DOHH2 (cell line): Measurements from ENCODE around the gene TMEM132D.

Source experiments
- H3F3A ChIP-seq: fragments of 200-600 bp; sonication (generic), shearing (Covaris generic); 2 replicates; pipeline ENCODE4 v1.6.0; 2016; ENCODE audit warnings: antibody characterized with exemption, mild to moderate bottlenecking; ENCODE audit not compliant: control insufficient read depth, insufficient read depth
- H3K27ac ChIP-seq: fragments of 200-600 bp; sonication (generic); 2 replicates; pipeline ENCODE4 v1.5.1; 2014; ENCODE audit warnings: low read depth, mild to moderate bottlenecking, low read length, moderate library complexity
- H3K27me3 ChIP-seq: fragments of 200-600 bp; sonication (generic); 2 replicates; pipeline ENCODE4 v1.6.1; 2014; ENCODE audit warnings: mild to moderate bottlenecking, low read length, mixed read lengths; ENCODE audit not compliant: control insufficient read depth
- H3K36me3 ChIP-seq: fragments of 200-600 bp; sonication (generic); 2 replicates; pipeline ENCODE4 v1.6.1; 2014; ENCODE audit warnings: mild to moderate bottlenecking, low read length, moderate library complexity, mixed read lengths; ENCODE audit not compliant: control insufficient read depth
- H3K4me1 ChIP-seq: fragments of 200-600 bp; sonication (generic); 2 replicates; pipeline ENCODE4 v1.6.1; 2014; ENCODE audit warnings: mild to moderate bottlenecking, low read length, mixed read lengths; ENCODE audit not compliant: control insufficient read depth
- H3K4me2 ChIP-seq: fragments of 200-600 bp; sonication (generic); 2 replicates; pipeline ENCODE4 v1.6.0; 2014; ENCODE audit warnings: mild to moderate bottlenecking, low read length, moderate library complexity
- H3K4me3 ChIP-seq: fragments of 200-600 bp; sonication (generic); 2 replicates; pipeline ENCODE4 v1.5.1; 2014; ENCODE audit warnings: mild to moderate bottlenecking, low read length, mixed read lengths
- H3K79me2 ChIP-seq: fragments of 200-600 bp; sonication (generic); 2 replicates; pipeline ENCODE4 v1.6.1; 2014; ENCODE audit warnings: mild to moderate bottlenecking, low read length, mixed read lengths; ENCODE audit not compliant: control insufficient read depth
- H3K9me2 ChIP-seq: fragments of 200-600 bp; sonication (generic); replicated peaks from 2 replicates; pipeline ENCODE4 v1.6.1; 2014; ENCODE audit warnings: mild to moderate bottlenecking, low read length, mixed read lengths; ENCODE audit not compliant: control insufficient read depth
- H3K9me3 ChIP-seq: fragments of 200-600 bp; sonication (generic); 2 replicates; pipeline ENCODE4 v1.6.1; 2014; ENCODE audit warnings: antibody characterized with exemption, low read length, mixed read lengths; ENCODE audit not compliant: control insufficient read depth, insufficient read depth
- H4K20me1 ChIP-seq: fragments of 200-600 bp; sonication (generic); 2 replicates; pipeline ENCODE4 v1.6.0; 2014; ENCODE audit warnings: low read depth, mild to moderate bottlenecking, antibody characterized with exemption, low read length, moderate library complexity; ENCODE audit not compliant: control insufficient read depth, insufficient read depth
- EZH2phosphoT487 ChIP-seq: fragments of 200-600 bp; sonication (generic); IDR thresholded peaks from 2 replicates; pipeline ENCODE4 v1.6.1; 2017; ENCODE audit warnings: borderline replicate concordance, mild to moderate bottlenecking, antibody characterized with exemption, low read length, moderate library complexity, mixed read lengths
- TF ChIP-seq, protein P1 (sequence below): fragments of 200-600 bp; sonication (generic); IDR thresholded peaks from one replicate; pipeline ENCODE4 v1.5.1; 2014; ENCODE audit warnings: antibody characterized with exemption, mild to moderate bottlenecking, low read depth, low read length; ENCODE audit not compliant: poor library complexity, severe bottlenecking

The TMEM132D gene

DNA sequence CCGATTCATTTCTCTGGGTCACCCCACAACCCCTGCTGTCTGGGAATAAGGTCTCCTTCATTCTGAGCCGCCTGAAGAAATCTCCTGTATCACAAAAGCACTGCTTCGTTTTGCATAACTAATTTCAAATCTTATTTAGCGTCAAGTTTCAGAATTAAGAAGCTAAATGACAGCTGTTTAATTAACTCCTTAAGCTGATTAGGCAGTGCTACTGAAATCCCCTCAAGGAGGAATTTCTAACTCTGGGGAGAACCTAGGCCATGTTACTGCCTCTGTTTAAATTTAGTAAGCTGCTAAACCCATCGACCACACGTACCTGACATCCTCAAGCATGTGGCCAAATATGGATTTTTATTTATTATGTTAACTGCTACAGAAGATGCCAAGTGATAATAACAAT is 677.0 kb downstream of the TMEM132D start:
- Histone ChIP-seq H3K9me2 (no peaks in the 10 kb centered on the region), H3F3A (no peaks in the 10 kb centered on the region), H3K36me3 (no peaks in the 10 kb centered on the region), H3K9me3 (no peaks in the 10 kb centered on the region), H3K4me3 (no peak overlapping the region), H3K4me2 (no peak overlapping the region), H3K4me1 (no peaks in the 10 kb centered on the region), H3K27me3 (no peaks in the 10 kb centered on the region), H3K79me2 (no peaks in the 10 kb centered on the region), H4K20me1 (no peaks in the 10 kb centered on the region), H3K27ac (no peak overlapping the region)
- TF ChIP-seq EZH2phosphoT487 = no peak
- TF ChIP-seq, protein P1, sequence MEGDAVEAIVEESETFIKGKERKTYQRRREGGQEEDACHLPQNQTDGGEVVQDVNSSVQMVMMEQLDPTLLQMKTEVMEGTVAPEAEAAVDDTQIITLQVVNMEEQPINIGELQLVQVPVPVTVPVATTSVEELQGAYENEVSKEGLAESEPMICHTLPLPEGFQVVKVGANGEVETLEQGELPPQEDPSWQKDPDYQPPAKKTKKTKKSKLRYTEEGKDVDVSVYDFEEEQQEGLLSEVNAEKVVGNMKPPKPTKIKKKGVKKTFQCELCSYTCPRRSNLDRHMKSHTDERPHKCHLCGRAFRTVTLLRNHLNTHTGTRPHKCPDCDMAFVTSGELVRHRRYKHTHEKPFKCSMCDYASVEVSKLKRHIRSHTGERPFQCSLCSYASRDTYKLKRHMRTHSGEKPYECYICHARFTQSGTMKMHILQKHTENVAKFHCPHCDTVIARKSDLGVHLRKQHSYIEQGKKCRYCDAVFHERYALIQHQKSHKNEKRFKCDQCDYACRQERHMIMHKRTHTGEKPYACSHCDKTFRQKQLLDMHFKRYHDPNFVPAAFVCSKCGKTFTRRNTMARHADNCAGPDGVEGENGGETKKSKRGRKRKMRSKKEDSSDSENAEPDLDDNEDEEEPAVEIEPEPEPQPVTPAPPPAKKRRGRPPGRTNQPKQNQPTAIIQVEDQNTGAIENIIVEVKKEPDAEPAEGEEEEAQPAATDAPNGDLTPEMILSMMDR = no peak

DNA sequence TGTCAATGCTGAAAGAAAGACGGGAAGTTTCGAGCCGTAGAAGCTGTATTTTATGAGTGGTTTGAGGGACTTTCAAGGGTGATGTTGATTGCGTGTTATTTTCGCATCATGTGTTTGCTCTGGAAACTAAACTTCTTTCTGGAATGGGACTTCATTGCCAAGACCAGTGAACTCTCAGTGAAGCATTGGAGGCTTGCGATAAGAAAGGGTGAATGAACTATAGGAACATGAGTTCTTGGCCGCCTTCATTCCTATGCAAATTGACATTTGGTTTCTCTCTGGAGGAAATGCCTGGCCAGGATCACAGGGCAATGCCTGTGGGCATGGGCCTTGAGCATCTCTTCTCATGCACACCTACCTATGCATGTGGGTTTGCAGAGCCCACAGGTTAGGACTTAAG is 677.8 kb downstream of the TMEM132D start:
- Histone ChIP-seq H3K27me3 (no peaks in the 10 kb centered on the region), H3K4me1 (no peaks in the 10 kb centered on the region), H3K79me2 (no peaks in the 10 kb centered on the region), H3K4me2 (no peak overlapping the region), H3K9me3 (no peaks in the 10 kb centered on the region), H4K20me1 (no peaks in the 10 kb centered on the region), H3F3A (no peaks in the 10 kb centered on the region), H3K36me3 (no peaks in the 10 kb centered on the region), H3K4me3 (no peak overlapping the region), H3K9me2 (no peaks in the 10 kb centered on the region), H3K27ac (no peak overlapping the region)
- no peak for TF ChIP-seq EZH2phosphoT487
- TF ChIP-seq, protein P1 = no peak

GRCh38 chr12:129215556-129215955 is 688.3 kb downstream of the TMEM132D start:
- no peaks in the 10 kb centered on the region for H4K20me1 ChIP-seq
- H3K4me1 ChIP-seq = no peaks in the 10 kb centered on the region
- no peak overlapping the region for H3K4me2 ChIP-seq
- no peak overlapping the region for H3K4me3 ChIP-seq
- H3K36me3 ChIP-seq = no peaks in the 10 kb centered on the region
- H3K9me3 ChIP-seq = no peaks in the 10 kb centered on the region
- TF ChIP-seq, protein P1 = no peak
- TF ChIP-seq EZH2phosphoT487 = no peak
- H3K79me2 ChIP-seq = no peaks in the 10 kb centered on the region
- H3F3A ChIP-seq = no peaks in the 10 kb centered on the region
- no peak overlapping the region for H3K27ac ChIP-seq
- H3K27me3 ChIP-seq = no peaks in the 10 kb centered on the region
- H3K9me2 ChIP-seq = no peaks in the 10 kb centered on the region

GRCh38 chr12:129213551-129213950 is 690.3 kb downstream of the TMEM132D start:
- Histone ChIP-seq H3F3A (no peaks in the 10 kb centered on the region), H3K4me1 (no peaks in the 10 kb centered on the region), H3K27me3 (no peaks in the 10 kb centered on the region), H3K27ac (no peak overlapping the region), H3K9me2 (no peaks in the 10 kb centered on the region), H3K4me3 (no peak overlapping the region), H3K9me3 (no peaks in the 10 kb centered on the region), H4K20me1 (no peaks in the 10 kb centered on the region), H3K4me2 (no peak overlapping the region), H3K36me3 (no peaks in the 10 kb centered on the region), H3K79me2 (no peaks in the 10 kb centered on the region)
- TF ChIP-seq EZH2phosphoT487 = no peak
